AG09319 (cell line): Measurements from ENCODE around the gene SCGB1C1.

ENCODE experiments used
- DNase-seq: peaks from one replicate; pipeline ENCODE4 v3.0.0-alpha.2; 2010; ENCODE audit warnings: low read depth; ENCODE audit errors: extremely low read depth
- CTCF ChIP-seq: IDR thresholded peaks from 2 replicates; pipeline ENCODE4 v1.5.1; 2011; ENCODE audit warnings: low read depth, mild to moderate bottlenecking, inconsistent platforms, low read length, moderate library complexity

The SCGB1C1 gene

DNA sequence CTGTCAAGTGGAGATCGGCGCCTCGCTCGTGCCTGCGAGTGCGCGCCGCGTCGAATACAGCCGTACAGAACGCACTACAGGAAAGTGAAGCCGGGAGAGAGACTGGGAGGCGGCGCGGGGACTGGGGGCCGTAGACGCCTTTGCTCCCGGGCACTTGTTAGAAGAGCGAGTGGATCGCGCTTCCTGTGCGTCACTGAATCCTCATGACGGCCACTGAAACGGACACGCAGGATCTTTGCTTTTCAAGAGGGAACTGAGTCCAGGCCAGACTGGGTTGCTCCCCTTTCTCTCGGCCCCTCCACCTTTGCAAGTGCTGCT, 14.9 kb downstream of the SCGB1C1 start:
- no peak for TF ChIP-seq CTCF
- no peak for DNase-seq

- no peak for DNase-seq
- no peak for TF ChIP-seq CTCF
These were observed 15.5 kb downstream of the SCGB1C1 start for GRCh38 chr11:208181-208916.

- no peak for TF ChIP-seq CTCF
- no peak for DNase-seq
These were observed 16.0 kb downstream of the SCGB1C1 start for GRCh38 chr11:208917-209260.

- no peak for DNase-seq
- TF ChIP-seq CTCF = no peak
These were observed 16.6 kb downstream of the SCGB1C1 start for GRCh38 chr11:209275-210121.

DNA sequence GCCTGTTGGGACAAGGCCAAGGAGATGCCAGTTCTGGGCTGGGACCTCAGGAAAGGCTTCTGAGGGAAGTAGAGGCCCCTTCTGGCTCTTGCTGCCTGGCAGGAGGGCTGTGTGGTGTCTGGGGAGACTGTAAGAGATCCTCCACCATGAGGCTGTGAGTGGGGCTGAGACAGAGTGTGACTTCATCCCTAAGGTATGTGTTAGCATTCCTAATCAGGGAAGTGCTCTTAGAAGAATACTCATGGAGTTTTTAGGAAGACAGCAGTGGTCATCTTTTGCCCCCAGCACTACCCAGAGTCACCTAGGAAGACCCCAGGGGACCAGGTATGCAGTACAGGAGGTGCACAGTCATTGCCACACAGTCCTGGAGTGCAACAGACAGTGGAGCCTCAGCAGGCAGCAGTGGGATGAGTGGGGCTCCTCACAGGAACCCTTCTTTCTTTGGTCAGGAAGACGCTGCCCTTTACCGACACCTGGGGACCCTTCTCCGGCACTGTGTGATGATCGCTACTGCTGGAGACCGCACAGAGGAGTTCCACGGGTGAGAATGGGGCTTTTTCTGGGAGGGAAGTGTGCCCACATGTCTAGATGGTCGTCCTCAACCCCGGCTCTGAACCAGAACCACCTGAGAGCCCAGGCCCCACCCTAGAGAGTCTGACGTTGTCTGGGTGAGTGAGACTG, 17.4 kb downstream of the SCGB1C1 start:
- no peak for DNase-seq
- TF ChIP-seq CTCF = no peak

DNA sequence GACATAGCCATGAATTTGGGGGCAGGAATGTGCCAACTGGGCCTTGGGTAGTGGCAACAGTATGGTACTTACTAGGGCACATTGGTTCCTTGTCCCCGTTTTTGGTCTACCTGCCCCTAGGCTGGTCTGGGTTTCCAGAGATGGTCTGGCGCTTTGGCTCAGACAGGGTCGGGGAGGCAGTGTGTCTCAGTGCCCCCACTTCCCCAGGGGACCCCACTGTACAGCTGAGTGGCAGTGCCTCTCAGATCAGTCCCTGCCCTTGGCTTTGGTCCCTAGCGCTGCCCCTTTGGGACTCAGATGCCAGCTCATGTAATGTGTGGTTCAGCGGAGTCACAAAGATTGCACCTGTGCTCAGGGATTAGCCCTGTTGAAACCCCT, 17.9 kb downstream of the SCGB1C1 start:
- TF ChIP-seq CTCF = no peak
- no peak for DNase-seq

- DNase-seq = no peak
- no peak for TF ChIP-seq CTCF
These were observed 18.4 kb downstream of the SCGB1C1 start for GRCh38 chr11:211295-211694.
